ENCODE data around the gene GABBR1.

- TF ChIP-seq PRDM4 (tag by site-specific recombination; IDR thresholded peaks at IDR 0.05) (no peak), KLF9 (tag by site-specific recombination; IDR thresholded peaks at IDR 0.05; ENCODE audit: low read depth) (no peak), ZNF501 (tag by site-specific recombination; IDR thresholded peaks at IDR 0.05) (no peak), SCRT2 (tag by site-specific recombination; IDR thresholded peaks at IDR 0.05) (no peak), ZFP41 (tag by site-specific recombination; IDR thresholded peaks at IDR 0.05; ENCODE audit: borderline replicate concordance) (no peak), ZFP3 (tag by site-specific recombination; IDR thresholded peaks at IDR 0.05; ENCODE audit: low read depth) (no peak), ZNF10 (tag by site-specific recombination; IDR thresholded peaks at IDR 0.05) (no peak), ZNF48 (tag by site-specific recombination; IDR thresholded peaks at IDR 0.05) (no peak), ATF2 (tag by site-specific recombination; IDR thresholded peaks at IDR 0.05; ENCODE audit: low read depth) (no peak)
- TF ChIP-seq, protein P1, sequence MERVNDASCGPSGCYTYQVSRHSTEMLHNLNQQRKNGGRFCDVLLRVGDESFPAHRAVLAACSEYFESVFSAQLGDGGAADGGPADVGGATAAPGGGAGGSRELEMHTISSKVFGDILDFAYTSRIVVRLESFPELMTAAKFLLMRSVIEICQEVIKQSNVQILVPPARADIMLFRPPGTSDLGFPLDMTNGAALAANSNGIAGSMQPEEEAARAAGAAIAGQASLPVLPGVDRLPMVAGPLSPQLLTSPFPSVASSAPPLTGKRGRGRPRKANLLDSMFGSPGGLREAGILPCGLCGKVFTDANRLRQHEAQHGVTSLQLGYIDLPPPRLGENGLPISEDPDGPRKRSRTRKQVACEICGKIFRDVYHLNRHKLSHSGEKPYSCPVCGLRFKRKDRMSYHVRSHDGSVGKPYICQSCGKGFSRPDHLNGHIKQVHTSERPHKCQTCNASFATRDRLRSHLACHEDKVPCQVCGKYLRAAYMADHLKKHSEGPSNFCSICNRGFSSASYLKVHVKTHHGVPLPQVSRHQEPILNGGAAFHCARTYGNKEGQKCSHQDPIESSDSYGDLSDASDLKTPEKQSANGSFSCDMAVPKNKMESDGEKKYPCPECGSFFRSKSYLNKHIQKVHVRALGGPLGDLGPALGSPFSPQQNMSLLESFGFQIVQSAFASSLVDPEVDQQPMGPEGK (tag by site-specific recombination; IDR thresholded peaks at IDR 0.05), result no peak
- TF ChIP-seq, protein P2, sequence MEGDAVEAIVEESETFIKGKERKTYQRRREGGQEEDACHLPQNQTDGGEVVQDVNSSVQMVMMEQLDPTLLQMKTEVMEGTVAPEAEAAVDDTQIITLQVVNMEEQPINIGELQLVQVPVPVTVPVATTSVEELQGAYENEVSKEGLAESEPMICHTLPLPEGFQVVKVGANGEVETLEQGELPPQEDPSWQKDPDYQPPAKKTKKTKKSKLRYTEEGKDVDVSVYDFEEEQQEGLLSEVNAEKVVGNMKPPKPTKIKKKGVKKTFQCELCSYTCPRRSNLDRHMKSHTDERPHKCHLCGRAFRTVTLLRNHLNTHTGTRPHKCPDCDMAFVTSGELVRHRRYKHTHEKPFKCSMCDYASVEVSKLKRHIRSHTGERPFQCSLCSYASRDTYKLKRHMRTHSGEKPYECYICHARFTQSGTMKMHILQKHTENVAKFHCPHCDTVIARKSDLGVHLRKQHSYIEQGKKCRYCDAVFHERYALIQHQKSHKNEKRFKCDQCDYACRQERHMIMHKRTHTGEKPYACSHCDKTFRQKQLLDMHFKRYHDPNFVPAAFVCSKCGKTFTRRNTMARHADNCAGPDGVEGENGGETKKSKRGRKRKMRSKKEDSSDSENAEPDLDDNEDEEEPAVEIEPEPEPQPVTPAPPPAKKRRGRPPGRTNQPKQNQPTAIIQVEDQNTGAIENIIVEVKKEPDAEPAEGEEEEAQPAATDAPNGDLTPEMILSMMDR (tag by site-specific recombination; IDR thresholded peaks at IDR 0.05), result no peak
- TF ChIP-seq, protein P3, sequence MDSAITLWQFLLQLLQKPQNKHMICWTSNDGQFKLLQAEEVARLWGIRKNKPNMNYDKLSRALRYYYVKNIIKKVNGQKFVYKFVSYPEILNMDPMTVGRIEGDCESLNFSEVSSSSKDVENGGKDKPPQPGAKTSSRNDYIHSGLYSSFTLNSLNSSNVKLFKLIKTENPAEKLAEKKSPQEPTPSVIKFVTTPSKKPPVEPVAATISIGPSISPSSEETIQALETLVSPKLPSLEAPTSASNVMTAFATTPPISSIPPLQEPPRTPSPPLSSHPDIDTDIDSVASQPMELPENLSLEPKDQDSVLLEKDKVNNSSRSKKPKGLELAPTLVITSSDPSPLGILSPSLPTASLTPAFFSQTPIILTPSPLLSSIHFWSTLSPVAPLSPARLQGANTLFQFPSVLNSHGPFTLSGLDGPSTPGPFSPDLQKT (IDR thresholded peaks at IDR 0.05; ENCODE audit: borderline replicate concordance, low read depth, low read length), result no peak
These were observed 100.5 kb downstream of the GABBR1 start for GRCh38 chr6:29532320-29532951.

All from HEK293 (cell line).